ENCODE data around the gene RMI2. TPM values are rescaled to one million over a fixed set of nuclear protein-coding genes. Genes with fewer than 3 reads are reported as not detected.

RMI2 gene
- total RNA-seq, 1 donor from 2014 or later = 41.3 TPM

GRCh38 chr16:11319529-11320146 lies 25.6 kb upstream of the RMI2 start:
- peak overlapping the region; percentile 61 for H3K27ac Mint-ChIP-seq

GRCh38 chr16:11320170-11320569 lies 25.1 kb upstream of the RMI2 start:
- H3K9me3 Mint-ChIP-seq = no peaks in the 10 kb centered on the region
- H3K36me3 Mint-ChIP-seq = no peaks in the 10 kb centered on the region
- H3K27ac Mint-ChIP-seq = peak overlapping the region; percentile 61
- DNase-seq (ENCODE audit: extremely low spot score, unreplicated experiment) = no peak
- H3K4me1 Mint-ChIP-seq (ENCODE audit: unreplicated experiment) = peaks cover 9% of the 10 kb centered on the region
- TF ChIP-seq CTCF (conservative IDR thresholded peaks at IDR 0.05) = no peak
- no peak overlapping the region for H3K4me3 Mint-ChIP-seq
- no peaks in the 10 kb centered on the region for H3K27me3 Mint-ChIP-seq

More at GRCh38 chr16:11319529-11320146, 25.6 kb upstream of the RMI2 start:
- no peak for DNase-seq (ENCODE audit: extremely low spot score, unreplicated experiment)
- Mint-ChIP-seq H3K4me3 (no peak overlapping the region), H3K36me3 (no peaks in the 10 kb centered on the region), H3K9me3 (no peaks in the 10 kb centered on the region), H3K4me1 (ENCODE audit: unreplicated experiment) (peaks cover 9% of the 10 kb centered on the region), H3K27me3 (no peaks in the 10 kb centered on the region)
- TF ChIP-seq CTCF (conservative IDR thresholded peaks at IDR 0.05) = no peak

- Mint-ChIP-seq H3K27ac (no peak overlapping the region), H3K9me3 (no peaks in the 10 kb centered on the region), H3K36me3 (no peaks in the 10 kb centered on the region), H3K4me3 (no peak overlapping the region), H3K27me3 (no peaks in the 10 kb centered on the region), H3K4me1 (ENCODE audit: unreplicated experiment) (peaks cover 1% of the 10 kb centered on the region)
- no peak for DNase-seq (ENCODE audit: extremely low spot score, unreplicated experiment)
- TF ChIP-seq CTCF (conservative IDR thresholded peaks at IDR 0.05) = no peak
Observed at GRCh38 chr16:11321662-11322061, 23.6 kb upstream of the RMI2 start.

- Mint-ChIP-seq H3K9me3 (no peaks in the 10 kb centered on the region), H3K4me1 (ENCODE audit: unreplicated experiment) (peaks cover 4% of the 10 kb centered on the region), H3K36me3 (no peaks in the 10 kb centered on the region), H3K27ac (no peak overlapping the region), H3K4me3 (no peak overlapping the region), H3K27me3 (no peaks in the 10 kb centered on the region)
- no peak for TF ChIP-seq CTCF (conservative IDR thresholded peaks at IDR 0.05)
- no peak for DNase-seq (ENCODE audit: extremely low spot score, unreplicated experiment)
Observed at GRCh38 chr16:11322823-11323222, 22.4 kb upstream of the RMI2 start.

GRCh38 chr16:11323551-11324336 lies 21.5 kb upstream of the RMI2 start:
- Mint-ChIP-seq H3K9me3 (no peaks in the 10 kb centered on the region), H3K27me3 (no peaks in the 10 kb centered on the region), H3K27ac (no peak overlapping the region), H3K4me1 (ENCODE audit: unreplicated experiment) (peaks cover 14% of the 10 kb centered on the region), H3K4me3 (no peak overlapping the region), H3K36me3 (no peaks in the 10 kb centered on the region)
- no peak for DNase-seq (ENCODE audit: extremely low spot score, unreplicated experiment)
- no peak for TF ChIP-seq CTCF (conservative IDR thresholded peaks at IDR 0.05)

Measured in type B pancreatic cell (in vitro differentiated cells).